Measurements from ENCODE around the gene EPB41. TPM values are rescaled to one million over a fixed set of nuclear protein-coding genes. Genes with fewer than 3 reads are reported as not detected.

The EPB41 gene
- total and polyA plus RNA-seq, 9 of the 15 experiments (the other 6 are each of a cell fraction or from before 2014, with no cell fraction given) = 3.7 to 213 (median 141) TPM

- TF ChIP-seq COPS2 (conservative IDR thresholded peaks at IDR 0.05) (no peak), ZFP30 (CRISPR knock-in tag; IDR thresholded peaks at IDR 0.05; ENCODE audit: borderline replicate concordance) (no peak), IRF1 (CRISPR knock-in tag; IDR thresholded peaks at IDR 0.05; ENCODE audit: borderline replicate concordance) (no peak), ZNF644 (tag; IDR thresholded peaks at IDR 0.05; ENCODE audit: low read depth) (no peak), CSDE1 (IDR thresholded peaks at IDR 0.05) (no peak), CHCHD3 (CRISPR knock-in tag; IDR thresholded peaks at IDR 0.05) (no peak)
Observed at GRCh38 chr1:28985427-28985826, 71.1 kb downstream of the EPB41 start (continued).

- CTCF ChIA-PET (ENCODE audit: low intra/inter-chr PET ratio) = no interaction called here
- no peak for TF ChIP-seq PREB (CRISPR knock-in tag; IDR thresholded peaks at IDR 0.05)
- TF ChIP-seq RERE (CRISPR knock-in tag; IDR thresholded peaks at IDR 0.05; ENCODE audit: borderline replicate concordance) = no peak
- TF ChIP-seq ZNF121 (CRISPR knock-in tag; conservative IDR thresholded peaks at IDR 0.05) = peak; percentile 95
- 0 out of 2 replicates have a peak, but pooled peaks have one; percentile 43 for TF ChIP-seq BCOR (IDR thresholded peaks at IDR 0.05)
- no peak for TF ChIP-seq NR2F6 (CRISPR knock-in tag; IDR thresholded peaks at IDR 0.05)
- no peak for TF ChIP-seq KLF1 (tag; IDR thresholded peaks at IDR 0.05)
- peak; percentile 41 for TF ChIP-seq RBM25 (IDR thresholded peaks at IDR 0.05; ENCODE audit: low read depth, low read length, severe bottlenecking)
- no peak for TF ChIP-seq FOXA1 (IDR thresholded peaks at IDR 0.05; ENCODE audit: borderline replicate concordance)
Observed at GRCh38 chr1:28986306-28986910, 72.0 kb downstream of the EPB41 start.

More at GRCh38 chr1:28986306-28986910, 72.0 kb downstream of the EPB41 start:
- intact Hi-C loops (cut with micrococcal nuclease) (no loop called here), in situ Hi-C loops (cut with MboI) (loop anchor here (5.0 kb wide), 1 partner anchor 41 kb away; no protein-coding TSS in a partner anchor)
- Histone ChIP-seq H2AFZ (ENCODE audit: low read depth, low read length) (no peak overlapping the region), H4K20me1 (replicated peaks; ENCODE audit: control insufficient read depth, insufficient read depth, low read length) (no peaks in the 10 kb centered on the region), H3K79me2 (ENCODE audit: control insufficient read depth, insufficient read depth, low read length) (peaks cover 75% of the 10 kb centered on the region), H3K27me3 (ENCODE audit: control insufficient read depth in 2 of 2, insufficient read depth in 2 of 2, low read length in 2 of 2) (no peaks in the 10 kb centered on the region), H3K4me1 (replicated peaks in 1 of 2; ENCODE audit: control insufficient read depth in 2 of 2, insufficient read depth in 2 of 2, low read length in 2 of 2) (peaks cover 4 to 5% of the 10 kb centered on the region in 2 experiments; a peak in 4 of 5 replicates), H3K4me3 (no peak overlapping the region), H3K36me3 (ENCODE audit: control insufficient read depth, insufficient read depth, low read length) (peaks cover 49% of the 10 kb centered on the region), H3K9me3 (replicated peaks; ENCODE audit: control insufficient read depth, insufficient read depth, low read depth, low read length) (peaks cover 4% of the 10 kb centered on the region), H3K9me1 (ENCODE audit: control insufficient read depth, insufficient read depth, low read length) (no peaks in the 10 kb centered on the region), H3K9ac (ENCODE audit: insufficient read depth in 1 of 2, low read depth in 2 of 2, low read length in 2 of 2) (no peak overlapping the region), H3K27ac (ENCODE audit: extremely low read depth, low read depth, low read length) (no peak overlapping the region), H3K4me2 (ENCODE audit: insufficient read depth, low read length) (no peak overlapping the region; the same call in 1 of the 2 replicates)
- no TSS peak for BruUV-seq (replicated peaks)
- POLR2A ChIA-PET = interaction anchor here (2.2 kb wide), 1 partner anchor 9 kb away, joined by 8 read pairs; no protein-coding TSS in a partner anchor
- DNase-seq (ENCODE audit: extremely low read depth in 1 of 4, low spot score in 3 of 4) (no peak), FAIRE-seq (no peak), ATAC-seq (no peak)
- 62% methylated on average over 10 of the region's 10 CpGs for WGBS (ENCODE audit: insufficient coverage, low coverage, missing lambda C conversion rate)
